IMR-90 (cell line): ENCODE measurements around the gene IL1RAPL1. TPM values are rescaled to one million over a fixed set of nuclear protein-coding genes. Genes with fewer than 3 reads are reported as not detected.

Experiments used
- ATAC-seq: fragments of 200-7000 bp; cut with Tn5 transposase; 2 replicates; pipeline ENCODE4 v1.9.1; 2020; ENCODE audit warnings: low read depth, mild to moderate bottlenecking, moderate library complexity
- BruUV-seq: library from RNA; stranded (reverse); fragments of 400-500 nt; replicated peaks from 2 replicates; lab custom pipeline; 2021; lab: Mats Ljungman, UMichigan
- CTCF ChIA-PET: fragments of 300-600 bp; formaldehyde crosslinking; extraction: SDS; loops from one replicate; lab custom pipeline; 2021; ENCODE audit warnings: antibody characterized with exemption; lab: Yijun Ruan, JAX
- POLR2A ChIA-PET: fragments of 300-600 bp; sonication (Branson Sonifier 250); formaldehyde crosslinking; loops from one replicate; lab custom pipeline; 2022; ENCODE audit warnings: antibody characterized with exemption; ENCODE audit not compliant: unreplicated experiment; lab: Charles Lee
- DNase-seq: peaks from one replicate; pipeline ENCODE4 v3.0.0; 2013
- H2AFZ ChIP-seq: replicated peaks from 2 replicates; pipeline ENCODE3; 2013; ENCODE audit warnings: low read length, mild to moderate bottlenecking; ENCODE audit not compliant: poor library complexity
- H2AK5ac ChIP-seq: 2 replicates; pipeline ENCODE4 v1.6.1; 2013; ENCODE audit warnings: low read depth, low read length, inconsistent platforms
- H2AK9ac ChIP-seq: replicated peaks from 2 replicates; pipeline ENCODE3; 2013; ENCODE audit warnings: mild to moderate bottlenecking, low read depth, low read length, moderate library complexity; ENCODE audit not compliant: poor library complexity
- H2BK120ac ChIP-seq: 2 replicates; pipeline ENCODE4 v1.6.1; 2013; ENCODE audit warnings: low read depth, low read length, inconsistent platforms
- H2BK15ac ChIP-seq: 3 replicates; pipeline ENCODE4 v1.6.1; 2013; ENCODE audit warnings: low read depth, low read length, inconsistent platforms
- H2BK20ac ChIP-seq: 2 replicates; pipeline ENCODE4 v1.6.1; 2013; ENCODE audit warnings: low read depth, mild to moderate bottlenecking, inconsistent platforms, low read length, moderate library complexity
- H2BK5ac ChIP-seq: 2 replicates; pipeline ENCODE4 v1.6.1; 2013; ENCODE audit warnings: mild to moderate bottlenecking, low read depth, low read length, inconsistent platforms; ENCODE audit not compliant: poor library complexity, severe bottlenecking
- H3K14ac ChIP-seq: replicated peaks from 2 replicates; pipeline ENCODE4 v1.6.1; 2013; ENCODE audit warnings: low read depth, low read length, inconsistent platforms
- H3K18ac ChIP-seq: 2 replicates; pipeline ENCODE4 v1.6.1; 2013; ENCODE audit warnings: low read depth, low read length, control low read depth
- H3K23ac ChIP-seq: 2 replicates; pipeline ENCODE4 v1.6.1; 2013; ENCODE audit warnings: low read depth, low read length, inconsistent platforms
- H3K27ac ChIP-seq: 2 replicates; pipeline ENCODE4 v1.5.1; 2013; ENCODE audit warnings: mild to moderate bottlenecking, control low read depth, low read length; ENCODE audit not compliant: insufficient read depth
- H3K27me3 ChIP-seq: 2 replicates; pipeline ENCODE4 v1.6.1; 2013; ENCODE audit warnings: low read length; ENCODE audit not compliant: control insufficient read depth, insufficient read depth
- H3K36me3 ChIP-seq: 2 replicates; pipeline ENCODE4 v1.6.1; 2013; ENCODE audit warnings: low read length, mixed read lengths; ENCODE audit not compliant: control insufficient read depth, insufficient read depth
- H3K4ac ChIP-seq: 2 replicates; pipeline ENCODE4 v1.6.1; 2013; ENCODE audit warnings: low read depth, low read length, inconsistent platforms
- H3K4me1 ChIP-seq: 2 replicates; pipeline ENCODE4 v1.6.1; 2013; ENCODE audit warnings: low read length, mixed read lengths; ENCODE audit not compliant: control insufficient read depth, insufficient read depth
- H3K4me2 ChIP-seq: 2 replicates; pipeline ENCODE4 v1.6.1; 2013; ENCODE audit warnings: low read depth, mild to moderate bottlenecking, control low read depth, low read length, moderate library complexity
- H3K4me3 ChIP-seq: 2 replicates; pipeline ENCODE4 v1.5.1; 2013; ENCODE audit warnings: low read depth, mild to moderate bottlenecking, control low read depth, low read length, moderate library complexity; ENCODE audit not compliant: insufficient read depth
- H3K56ac ChIP-seq: 2 replicates; pipeline ENCODE4 v1.6.1; 2013; ENCODE audit warnings: low read length, inconsistent platforms; ENCODE audit not compliant: insufficient read depth; ENCODE audit errors: extremely low read depth
- H3K79me1 ChIP-seq, 2 experiments: 2 replicates each; pipeline ENCODE4 v1.6.1; 2013; ENCODE audit warnings: low read length in 2 of 2, inconsistent platforms in 1 of 2, low read depth in 1 of 2
- H3K9ac ChIP-seq: 2 replicates; pipeline ENCODE4 v1.6.1; 2013; ENCODE audit warnings: low read depth, low read length, control low read depth
- H3K9me1 ChIP-seq: 2 replicates; pipeline ENCODE4 v1.6.1; 2013; ENCODE audit warnings: low read length, inconsistent platforms; ENCODE audit not compliant: insufficient read depth
- H3K9me3 ChIP-seq: 2 replicates; pipeline ENCODE4 v1.6.1; 2013; ENCODE audit warnings: low read length; ENCODE audit not compliant: control insufficient read depth, insufficient read depth
- H4K20me1 ChIP-seq: 2 replicates; pipeline ENCODE4 v1.6.1; 2013; ENCODE audit warnings: low read length, inconsistent platforms; ENCODE audit not compliant: insufficient read depth
- H4K5ac ChIP-seq: 2 replicates; pipeline ENCODE4 v1.6.1; 2013; ENCODE audit warnings: mild to moderate bottlenecking, low read depth, low read length, control low read depth
- H4K8ac ChIP-seq, 2 experiments: 2 replicates each; pipeline ENCODE4 v1.6.1; 2013; ENCODE audit warnings: low read depth in 2 of 2, low read length in 2 of 2, control low read depth in 1 of 2, inconsistent platforms in 1 of 2
- H4K91ac ChIP-seq: 2 replicates; pipeline ENCODE4 v1.6.1; 2013; ENCODE audit warnings: low read depth, low read length, inconsistent platforms; ENCODE audit not compliant: insufficient read depth
- CEBPB ChIP-seq: IDR thresholded peaks from 2 replicates; pipeline ENCODE4 v1.6.1; 2012; ENCODE audit warnings: low read depth, low read length, improper control_type of control experiment
- CHD1 ChIP-seq: IDR thresholded peaks from 2 replicates; pipeline ENCODE4 v1.6.1; 2012; ENCODE audit warnings: low read depth, low read length, improper control_type of control experiment
- FOS ChIP-seq: fragments of 150-350 bp; IDR thresholded peaks from 2 replicates; pipeline ENCODE4 v1.6.1; 2016; ENCODE audit warnings: low read depth, low read length
- MAFK ChIP-seq: IDR thresholded peaks from 2 replicates; pipeline ENCODE4 v1.6.1; 2012; ENCODE audit warnings: low read depth, low read length, improper control_type of control experiment
- MAZ ChIP-seq: IDR thresholded peaks from 2 replicates; pipeline ENCODE4 v1.6.1; 2012; ENCODE audit warnings: low read depth, mild to moderate bottlenecking, low read length, improper control_type of control experiment, moderate library complexity, borderline replicate concordance
- MXI1 ChIP-seq: IDR thresholded peaks from 2 replicates; pipeline ENCODE4 v1.6.1; 2012; ENCODE audit warnings: low read depth, mild to moderate bottlenecking, low read length, moderate library complexity, borderline replicate concordance
- NFE2L2 ChIP-seq: fragments of 150-350 bp; IDR thresholded peaks from 2 replicates; pipeline ENCODE4 v1.6.1; 2016; ENCODE audit warnings: low read depth, mild to moderate bottlenecking, low read length
- POLR2A ChIP-seq: IDR thresholded peaks from 2 replicates; pipeline ENCODE4 v1.6.1; 2012; ENCODE audit warnings: mild to moderate bottlenecking, low read depth, low read length
- RAD21 ChIP-seq: IDR thresholded peaks from 2 replicates; pipeline ENCODE4 v1.6.1; 2012; ENCODE audit warnings: low read length, improper control_type of control experiment
- RCOR1 ChIP-seq: IDR thresholded peaks from 2 replicates; pipeline ENCODE4 v1.6.1; 2012; ENCODE audit warnings: mild to moderate bottlenecking, low read length, improper control_type of control experiment; ENCODE audit not compliant: insufficient replicate concordance
- RFX5 ChIP-seq: IDR thresholded peaks from 2 replicates; pipeline ENCODE4 v1.8.0; 2012; ENCODE audit warnings: low read depth, mild to moderate bottlenecking, low read length, moderate library complexity
- SMC3 ChIP-seq: fragments of 150-350 bp; IDR thresholded peaks from 2 replicates; pipeline ENCODE4 v1.6.1; 2016; ENCODE audit warnings: low read depth, mild to moderate bottlenecking, antibody characterized with exemption, low read length, moderate library complexity
- dilution Hi-C: fragments of 300-500 bp; cut with HindIII; formaldehyde crosslinking; loops from one replicate; pipeline ENCODE4 v1.14.3; 2018; ENCODE audit warnings: low sequenced_read_pairs; ENCODE audit not compliant: unreplicated experiment
- in situ Hi-C: fragments of 300-500 bp; cut with MboI; formaldehyde crosslinking; loops from 3 replicates; pipeline ENCODE4 v1.14.3; 2019; ENCODE audit warnings: low sequenced_read_pairs, inconsistent platforms, mixed read lengths
- intact Hi-C: fragments of 100-400 bp; cut with micrococcal nuclease; formaldehyde crosslinking; loops from 2 replicates; pipeline ENCODE4 v1.10.0; 2022
- polyA plus RNA-seq, 3 experiments: library from polyadenylated mRNA; depleted of rRNA; stranded (reverse); fragments of >200 nt; gene quantifications; 2 replicates each; pipeline ENCODE4 v1.2.3, GENCODE V29; 2012; ENCODE audit warnings: low replicate concordance in 1 of 3
- total RNA-seq: library from RNA; depleted of rRNA; stranded (reverse); fragments of >200 nt; gene quantifications from 2 replicates; pipeline ENCODE4 v1.2.3, GENCODE V29; 2012
- TF ChIP-seq, protein P1 (sequence below): fragments of 150-350 bp; IDR thresholded peaks from 2 replicates; pipeline ENCODE4 v1.6.1; 2017; ENCODE audit warnings: mild to moderate bottlenecking, antibody characterized with exemption, low read length, low read depth
- TF ChIP-seq, protein P2 (sequence below): fragments of 150-350 bp; IDR thresholded peaks from 2 replicates; pipeline ENCODE4 v1.6.1; 2016; ENCODE audit warnings: low read depth, mild to moderate bottlenecking, low read length, moderate library complexity, borderline replicate concordance
- TF ChIP-seq, protein P3 (sequence below): conservative IDR thresholded peaks from 2 replicates; pipeline ENCODE4 v1.5.1; 2012; ENCODE audit warnings: mild to moderate bottlenecking, low read depth, low read length, improper control_type of control experiment

The IL1RAPL1 gene
- total and polyA plus RNA-seq, 2 of the 4 experiments (the other 2 are of a cell fraction) = 1.5 to 9.0 TPM

DNA sequence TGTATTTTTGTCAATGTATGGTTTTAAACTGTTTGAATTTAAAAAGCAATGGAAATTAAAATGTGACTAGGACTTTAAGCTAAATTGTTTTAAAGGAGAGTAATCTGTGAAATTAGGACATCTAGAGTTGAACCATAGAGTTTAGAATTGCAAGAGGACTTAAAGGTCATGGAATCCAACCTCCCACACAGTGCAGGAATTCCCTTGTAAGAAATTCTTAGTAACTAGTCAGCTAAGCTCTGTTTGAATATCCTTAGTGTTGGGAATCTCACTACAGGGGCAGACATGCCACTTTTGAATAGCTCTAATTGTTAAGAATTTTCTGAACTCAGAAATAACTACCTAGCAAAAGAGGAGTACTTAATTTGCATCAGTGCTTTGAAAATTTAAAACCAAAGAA, 292.9 kb downstream of the IL1RAPL1 start:
- dilution Hi-C loops = no loop called here
- TF ChIP-seq CHD1 (no peak), FOS (no peak), SMC3 (no peak), CEBPB (no peak), MXI1 (no peak), MAZ (no peak), NFE2L2 (no peak), MAFK (no peak), RFX5 (no peak), RAD21 (no peak), POLR2A (no peak), RCOR1 (no peak)
- TF ChIP-seq, protein P1, sequence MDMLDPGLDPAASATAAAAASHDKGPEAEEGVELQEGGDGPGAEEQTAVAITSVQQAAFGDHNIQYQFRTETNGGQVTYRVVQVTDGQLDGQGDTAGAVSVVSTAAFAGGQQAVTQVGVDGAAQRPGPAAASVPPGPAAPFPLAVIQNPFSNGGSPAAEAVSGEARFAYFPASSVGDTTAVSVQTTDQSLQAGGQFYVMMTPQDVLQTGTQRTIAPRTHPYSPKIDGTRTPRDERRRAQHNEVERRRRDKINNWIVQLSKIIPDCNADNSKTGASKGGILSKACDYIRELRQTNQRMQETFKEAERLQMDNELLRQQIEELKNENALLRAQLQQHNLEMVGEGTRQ = no peak
- TF ChIP-seq, protein P2, sequence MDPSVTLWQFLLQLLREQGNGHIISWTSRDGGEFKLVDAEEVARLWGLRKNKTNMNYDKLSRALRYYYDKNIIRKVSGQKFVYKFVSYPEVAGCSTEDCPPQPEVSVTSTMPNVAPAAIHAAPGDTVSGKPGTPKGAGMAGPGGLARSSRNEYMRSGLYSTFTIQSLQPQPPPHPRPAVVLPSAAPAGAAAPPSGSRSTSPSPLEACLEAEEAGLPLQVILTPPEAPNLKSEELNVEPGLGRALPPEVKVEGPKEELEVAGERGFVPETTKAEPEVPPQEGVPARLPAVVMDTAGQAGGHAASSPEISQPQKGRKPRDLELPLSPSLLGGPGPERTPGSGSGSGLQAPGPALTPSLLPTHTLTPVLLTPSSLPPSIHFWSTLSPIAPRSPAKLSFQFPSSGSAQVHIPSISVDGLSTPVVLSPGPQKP = no peak
- TF ChIP-seq, protein P3, sequence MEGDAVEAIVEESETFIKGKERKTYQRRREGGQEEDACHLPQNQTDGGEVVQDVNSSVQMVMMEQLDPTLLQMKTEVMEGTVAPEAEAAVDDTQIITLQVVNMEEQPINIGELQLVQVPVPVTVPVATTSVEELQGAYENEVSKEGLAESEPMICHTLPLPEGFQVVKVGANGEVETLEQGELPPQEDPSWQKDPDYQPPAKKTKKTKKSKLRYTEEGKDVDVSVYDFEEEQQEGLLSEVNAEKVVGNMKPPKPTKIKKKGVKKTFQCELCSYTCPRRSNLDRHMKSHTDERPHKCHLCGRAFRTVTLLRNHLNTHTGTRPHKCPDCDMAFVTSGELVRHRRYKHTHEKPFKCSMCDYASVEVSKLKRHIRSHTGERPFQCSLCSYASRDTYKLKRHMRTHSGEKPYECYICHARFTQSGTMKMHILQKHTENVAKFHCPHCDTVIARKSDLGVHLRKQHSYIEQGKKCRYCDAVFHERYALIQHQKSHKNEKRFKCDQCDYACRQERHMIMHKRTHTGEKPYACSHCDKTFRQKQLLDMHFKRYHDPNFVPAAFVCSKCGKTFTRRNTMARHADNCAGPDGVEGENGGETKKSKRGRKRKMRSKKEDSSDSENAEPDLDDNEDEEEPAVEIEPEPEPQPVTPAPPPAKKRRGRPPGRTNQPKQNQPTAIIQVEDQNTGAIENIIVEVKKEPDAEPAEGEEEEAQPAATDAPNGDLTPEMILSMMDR = no peak
- H3K27me3 ChIP-seq = no peaks in the 10 kb centered on the region

More for the DNA sequence above, 292.9 kb downstream of the IL1RAPL1 start:
- CTCF ChIA-PET = interaction anchor here (0.6 kb wide), 2 partner anchors 17 to 664 kb away, joined by 3 to 5 read pairs; no protein-coding TSS in a partner anchor
- H3K36me3 ChIP-seq = no peaks in the 10 kb centered on the region
- in situ Hi-C loops (no loop called here), intact Hi-C loops (no loop called here)
- no peaks in the 10 kb centered on the region for H3K9me3 ChIP-seq
- H3K18ac ChIP-seq = no peak overlapping the region
- no peak overlapping the region for H2AK9ac ChIP-seq
- no peaks in the 10 kb centered on the region for H3K9me1 ChIP-seq
- H3K4me2 ChIP-seq = no peak overlapping the region
- no peak overlapping the region for H3K23ac ChIP-seq
- H2BK20ac ChIP-seq = no peak overlapping the region
- H3K4ac ChIP-seq = no peak overlapping the region
- POLR2A ChIA-PET = no interaction called here
- BruUV-seq = no TSS peak
- no peak overlapping the region for H3K4me3 ChIP-seq
- H3K14ac ChIP-seq = no peak overlapping the region
- no peak overlapping the region for H3K56ac ChIP-seq
- H4K8ac ChIP-seq = no peak overlapping the region
- no peaks in the 10 kb centered on the region for H3K79me1 ChIP-seq
- H4K20me1 ChIP-seq = no peaks in the 10 kb centered on the region
- H4K5ac ChIP-seq = no peak overlapping the region
- H2BK5ac ChIP-seq = no peak overlapping the region
- peak; percentile 81 for ATAC-seq
- H2BK15ac ChIP-seq = no peak overlapping the region
- H2BK120ac ChIP-seq = no peak overlapping the region
- H3K27ac ChIP-seq = no peak overlapping the region
- H3K4me1 ChIP-seq = no peaks in the 10 kb centered on the region
- no peak overlapping the region for H2AFZ ChIP-seq
- peak; percentile 67 for DNase-seq
- no peak overlapping the region for H4K91ac ChIP-seq
- no peak overlapping the region for H2AK5ac ChIP-seq
- H3K9ac ChIP-seq = no peak overlapping the region
